Measurements from ENCODE around the gene SLC4A4. TPM values are rescaled to one million over a fixed set of nuclear protein-coding genes. Genes with fewer than 3 reads are reported as not detected.

SLC4A4 gene
- total and polyA plus RNA-seq, 5 donors from 2014 or later = not detected

- DNase-seq (no peak), ATAC-seq (ENCODE audit: low read depth in 2 of 2) (no peak)
- Histone ChIP-seq H3K4me3 (ENCODE audit: low read depth, low read length) (no peak overlapping the region), H3K9me3 (ENCODE audit: control insufficient read depth in 2 of 2, low read length in 2 of 2) (no peaks in the 10 kb centered on the region), H3K4me1 (ENCODE audit: control insufficient read depth, insufficient read depth, low read length, poor library complexity, severe bottlenecking) (no peaks in the 10 kb centered on the region), H3K27me3 (ENCODE audit: control insufficient read depth, insufficient read depth, low read length) (no peaks in the 10 kb centered on the region), H3K27ac (ENCODE audit: insufficient read depth, low read length, poor library complexity, severe bottlenecking) (no peak overlapping the region), H3K36me3 (ENCODE audit: control insufficient read depth, insufficient read depth, low read length) (no peaks in the 10 kb centered on the region)
- Mint-ChIP-seq H3K9me3 (peaks cover 0 to 3% (median 0%) of the 10 kb centered on the region in 7 donors), H3K27me3 (no peaks in the 10 kb centered on the region), H3K4me3 (no peak overlapping the region), H3K4me1 (no peaks in the 10 kb centered on the region), H3K36me3 (no peaks in the 10 kb centered on the region), H3K27ac (no peak overlapping the region)
These were observed 193.6 kb downstream of the SLC4A4 start for GRCh38 chr4:71532407-71532806.

DNA sequence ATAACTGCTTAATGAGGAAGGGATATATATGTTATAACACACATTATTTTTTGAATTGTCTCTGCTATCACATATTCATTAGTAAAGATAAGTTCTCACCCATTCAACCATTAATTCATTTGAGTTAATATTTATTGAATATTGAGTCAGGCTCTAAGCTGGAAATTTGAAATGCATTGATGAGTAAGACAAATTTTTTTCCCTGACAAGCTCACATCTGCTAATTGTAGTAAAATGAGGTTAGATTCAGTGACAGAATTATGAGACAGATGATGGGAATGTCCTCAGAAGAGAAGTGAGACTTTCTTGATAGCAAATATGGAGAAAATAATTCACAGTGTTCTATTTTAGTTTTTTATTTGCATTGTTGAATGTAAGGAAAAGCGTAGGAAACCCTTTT, 194.3 kb downstream of the SLC4A4 start:
- Mint-ChIP-seq H3K27ac (no peak overlapping the region), H3K36me3 (no peaks in the 10 kb centered on the region), H3K27me3 (no peaks in the 10 kb centered on the region), H3K4me1 (no peaks in the 10 kb centered on the region), H3K9me3 (peaks cover 0 to 2% (median 0%) of the 10 kb centered on the region in 7 donors), H3K4me3 (no peak overlapping the region)
- Histone ChIP-seq H3K4me3 (ENCODE audit: low read depth, low read length) (no peak overlapping the region), H3K9me3 (ENCODE audit: control insufficient read depth in 2 of 2, low read length in 2 of 2) (no peaks in the 10 kb centered on the region), H3K27me3 (ENCODE audit: control insufficient read depth, insufficient read depth, low read length) (no peaks in the 10 kb centered on the region), H3K27ac (ENCODE audit: insufficient read depth, low read length, poor library complexity, severe bottlenecking) (no peak overlapping the region), H3K36me3 (ENCODE audit: control insufficient read depth, insufficient read depth, low read length) (no peaks in the 10 kb centered on the region), H3K4me1 (ENCODE audit: control insufficient read depth, insufficient read depth, low read length, poor library complexity, severe bottlenecking) (no peaks in the 10 kb centered on the region)
- no peak for DNase-seq
- ATAC-seq (ENCODE audit: low read depth in 2 of 2) = no peak

DNA sequence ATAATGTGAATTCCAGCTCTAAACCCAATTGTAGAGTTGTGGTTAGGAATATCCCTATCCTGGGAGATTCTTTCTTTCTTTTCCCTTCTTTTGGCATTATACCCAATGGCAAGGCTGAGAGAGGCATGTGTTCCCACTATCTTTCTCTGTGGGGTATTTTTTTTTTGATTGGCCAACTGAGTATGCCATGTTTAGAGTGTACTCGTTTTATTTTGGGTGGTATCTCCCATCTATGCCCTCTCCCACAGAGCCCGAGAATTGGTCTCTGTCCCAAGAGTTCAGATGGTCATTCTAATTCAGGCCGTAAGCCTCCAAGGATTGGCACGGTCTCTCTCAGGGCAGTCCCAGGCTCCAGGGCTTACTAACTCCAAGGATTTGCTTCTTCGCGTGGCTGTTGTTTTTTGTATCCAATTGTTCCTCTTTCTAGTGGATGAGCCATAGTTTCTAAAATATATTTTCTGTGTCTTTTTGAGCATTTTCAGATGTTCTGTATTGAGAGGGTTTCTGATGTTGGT, 198.8 kb downstream of the SLC4A4 start:
- Histone ChIP-seq H3K27me3 (ENCODE audit: control insufficient read depth, insufficient read depth, low read length) (no peaks in the 10 kb centered on the region), H3K36me3 (ENCODE audit: control insufficient read depth, insufficient read depth, low read length) (no peaks in the 10 kb centered on the region), H3K4me3 (ENCODE audit: low read depth, low read length) (no peak overlapping the region), H3K4me1 (ENCODE audit: control insufficient read depth, insufficient read depth, low read length, poor library complexity, severe bottlenecking) (no peaks in the 10 kb centered on the region), H3K27ac (ENCODE audit: insufficient read depth, low read length, poor library complexity, severe bottlenecking) (no peak overlapping the region), H3K9me3 (ENCODE audit: control insufficient read depth in 2 of 2, low read length in 2 of 2) (no peaks in the 10 kb centered on the region)
- H3K4me1 Mint-ChIP-seq = no peaks in the 10 kb centered on the region
- ATAC-seq (ENCODE audit: low read depth in 2 of 2) (no peak), DNase-seq (no peak)
- no peaks in the 10 kb centered on the region for H3K36me3 Mint-ChIP-seq
- peaks cover 0 to 4% (median 0%) of the 10 kb centered on the region in 7 donors for H3K9me3 Mint-ChIP-seq
- no peaks in the 10 kb centered on the region for H3K27me3 Mint-ChIP-seq
- no peak overlapping the region for H3K4me3 Mint-ChIP-seq
- H3K27ac Mint-ChIP-seq = no peak overlapping the region

- Mint-ChIP-seq H3K27ac (no peak overlapping the region), H3K36me3 (no peaks in the 10 kb centered on the region), H3K4me3 (no peak overlapping the region), H3K27me3 (no peaks in the 10 kb centered on the region), H3K9me3 (peaks cover 0 to 4% (median 0%) of the 10 kb centered on the region in 7 donors), H3K4me1 (no peaks in the 10 kb centered on the region)
- ATAC-seq (ENCODE audit: low read depth in 2 of 2) (no peak), DNase-seq (no peak)
- Histone ChIP-seq H3K9me3 (ENCODE audit: control insufficient read depth in 2 of 2, low read length in 2 of 2) (no peaks in the 10 kb centered on the region), H3K27me3 (ENCODE audit: control insufficient read depth, insufficient read depth, low read length) (no peaks in the 10 kb centered on the region), H3K27ac (ENCODE audit: insufficient read depth, low read length, poor library complexity, severe bottlenecking) (no peak overlapping the region), H3K4me3 (ENCODE audit: low read depth, low read length) (no peak overlapping the region), H3K4me1 (ENCODE audit: control insufficient read depth, insufficient read depth, low read length, poor library complexity, severe bottlenecking) (no peaks in the 10 kb centered on the region), H3K36me3 (ENCODE audit: control insufficient read depth, insufficient read depth, low read length) (no peaks in the 10 kb centered on the region)
These were observed 199.7 kb downstream of the SLC4A4 start for GRCh38 chr4:71538528-71538927.

DNA sequence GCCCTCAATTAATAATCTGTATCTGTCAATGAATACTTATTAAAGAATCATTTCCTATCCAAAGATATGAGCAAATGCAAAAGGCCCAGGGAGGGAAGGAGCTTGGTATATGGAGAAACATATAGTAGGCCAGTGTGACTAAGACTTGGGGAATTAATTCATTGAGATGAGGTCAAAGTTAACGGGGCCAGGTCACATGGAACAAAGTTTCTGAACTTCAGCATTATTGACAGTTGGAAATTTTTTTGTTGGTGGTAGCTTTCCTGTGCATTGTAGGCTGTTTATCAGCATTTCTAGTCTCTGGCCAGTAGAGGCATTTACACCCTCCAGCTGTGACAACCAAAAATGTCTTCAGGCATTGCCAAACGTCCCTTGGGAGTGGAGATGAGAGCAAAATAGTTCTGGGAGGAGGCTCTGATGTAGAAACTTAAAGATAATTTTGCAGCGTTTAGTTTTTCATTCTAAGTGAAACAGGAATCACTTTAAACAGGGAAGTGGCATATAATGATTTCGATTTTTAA, 202.0 kb downstream of the SLC4A4 start:
- ATAC-seq (ENCODE audit: low read depth in 2 of 2) (no peak), DNase-seq (no peak)
- H3K27ac ChIP-seq (ENCODE audit: insufficient read depth, low read length, poor library complexity, severe bottlenecking) = no peak overlapping the region
- H3K36me3 ChIP-seq (ENCODE audit: control insufficient read depth, insufficient read depth, low read length) = no peaks in the 10 kb centered on the region
- no peaks in the 10 kb centered on the region for H3K27me3 ChIP-seq (ENCODE audit: control insufficient read depth, insufficient read depth, low read length)
- no peaks in the 10 kb centered on the region for H3K4me1 ChIP-seq (ENCODE audit: control insufficient read depth, insufficient read depth, low read length, poor library complexity, severe bottlenecking)
- Mint-ChIP-seq H3K4me1 (no peaks in the 10 kb centered on the region), H3K4me3 (no peak overlapping the region), H3K27ac (no peak overlapping the region), H3K36me3 (no peaks in the 10 kb centered on the region), H3K27me3 (no peaks in the 10 kb centered on the region), H3K9me3 (peaks cover 0 to 4% (median 0%) of the 10 kb centered on the region in 7 donors)
- no peaks in the 10 kb centered on the region for H3K9me3 ChIP-seq (ENCODE audit: control insufficient read depth in 2 of 2, low read length in 2 of 2)
- no peak overlapping the region for H3K4me3 ChIP-seq (ENCODE audit: low read depth, low read length)

DNA sequence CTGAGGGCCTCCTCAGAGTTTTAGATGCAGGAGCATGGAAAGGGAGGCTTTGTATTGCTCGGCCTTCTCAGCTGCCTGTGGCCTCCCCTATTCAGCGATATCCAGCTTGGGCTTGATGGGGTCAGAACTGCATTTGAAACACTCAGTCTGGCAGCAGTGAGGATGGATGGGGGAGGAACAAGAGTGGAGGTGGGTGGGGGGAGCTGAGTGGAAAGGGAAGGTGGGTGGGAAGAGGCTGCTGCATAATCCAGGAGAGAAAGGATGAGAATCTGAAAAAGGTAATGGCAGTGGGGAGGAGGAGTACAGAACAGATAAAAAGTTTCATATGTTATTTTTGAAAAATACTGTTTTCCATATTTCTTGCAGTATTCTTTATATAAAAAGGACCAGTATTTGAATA, 202.7 kb downstream of the SLC4A4 start:
- Histone ChIP-seq H3K27me3 (ENCODE audit: control insufficient read depth, insufficient read depth, low read length) (no peaks in the 10 kb centered on the region), H3K9me3 (ENCODE audit: control insufficient read depth in 2 of 2, low read length in 2 of 2) (no peaks in the 10 kb centered on the region), H3K4me3 (ENCODE audit: low read depth, low read length) (no peak overlapping the region), H3K4me1 (ENCODE audit: control insufficient read depth, insufficient read depth, low read length, poor library complexity, severe bottlenecking) (no peaks in the 10 kb centered on the region), H3K27ac (ENCODE audit: insufficient read depth, low read length, poor library complexity, severe bottlenecking) (no peak overlapping the region), H3K36me3 (ENCODE audit: control insufficient read depth, insufficient read depth, low read length) (no peaks in the 10 kb centered on the region)
- Mint-ChIP-seq H3K36me3 (no peaks in the 10 kb centered on the region), H3K4me1 (no peaks in the 10 kb centered on the region), H3K27ac (no peak overlapping the region), H3K9me3 (peaks cover 0 to 4% (median 0%) of the 10 kb centered on the region in 7 donors), H3K27me3 (no peaks in the 10 kb centered on the region), H3K4me3 (no peak overlapping the region)
- ATAC-seq (ENCODE audit: low read depth in 2 of 2) (no peak), DNase-seq (no peak)

- H3K27me3 Mint-ChIP-seq = no peaks in the 10 kb centered on the region
- H3K36me3 ChIP-seq (ENCODE audit: control insufficient read depth, insufficient read depth, low read length) = no peaks in the 10 kb centered on the region
- H3K4me1 Mint-ChIP-seq = no peaks in the 10 kb centered on the region
- no peak overlapping the region for H3K27ac Mint-ChIP-seq
- no peaks in the 10 kb centered on the region for H3K9me3 ChIP-seq (ENCODE audit: control insufficient read depth in 2 of 2, low read length in 2 of 2)
- H3K27ac ChIP-seq (ENCODE audit: insufficient read depth, low read length, poor library complexity, severe bottlenecking) = no peak overlapping the region
- no peak overlapping the region for H3K4me3 ChIP-seq (ENCODE audit: low read depth, low read length)
- ATAC-seq (ENCODE audit: low read depth in 2 of 2) (no peak), DNase-seq (no peak)
- H3K9me3 Mint-ChIP-seq = peaks cover 0 to 1% (median 0%) of the 10 kb centered on the region in 7 donors
- no peaks in the 10 kb centered on the region for H3K36me3 Mint-ChIP-seq
- H3K27me3 ChIP-seq (ENCODE audit: control insufficient read depth, insufficient read depth, low read length) = no peaks in the 10 kb centered on the region
- no peaks in the 10 kb centered on the region for H3K4me1 ChIP-seq (ENCODE audit: control insufficient read depth, insufficient read depth, low read length, poor library complexity, severe bottlenecking)
- no peak overlapping the region for H3K4me3 Mint-ChIP-seq
These were observed 206.3 kb downstream of the SLC4A4 start for GRCh38 chr4:71545168-71545567.

DNA sequence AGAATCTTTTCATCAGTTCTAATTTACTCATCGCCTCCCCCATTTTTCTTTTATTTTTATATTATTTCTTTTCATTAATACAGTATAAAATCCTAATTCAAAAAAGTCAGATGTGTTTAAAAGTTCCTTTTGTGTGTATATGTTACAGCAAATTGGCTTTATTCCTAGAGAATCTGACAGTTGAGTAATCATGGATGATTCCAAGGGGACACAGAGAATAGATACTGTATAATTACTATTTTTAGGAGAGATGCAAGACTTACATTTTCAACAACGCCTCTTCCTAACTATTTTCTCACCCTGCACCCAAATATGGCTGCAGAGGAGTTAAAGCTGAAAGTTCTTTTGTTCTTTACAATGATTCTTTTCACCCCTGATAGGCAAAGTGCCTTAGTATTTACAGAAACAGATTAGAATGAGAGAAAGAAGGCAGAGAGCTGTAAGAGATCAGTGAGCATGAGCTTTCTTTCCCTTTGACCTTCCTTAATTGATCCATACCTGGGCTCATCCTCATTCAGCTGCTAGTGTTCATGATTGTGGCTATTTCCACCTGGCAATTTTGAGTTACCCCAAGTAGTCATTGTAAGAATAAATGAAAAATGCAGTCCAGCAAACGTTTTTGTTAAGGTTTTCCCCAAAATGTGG, 210.8 kb downstream of the SLC4A4 start:
- Histone ChIP-seq H3K27me3 (ENCODE audit: control insufficient read depth, insufficient read depth, low read length) (no peaks in the 10 kb centered on the region), H3K9me3 (ENCODE audit: control insufficient read depth in 2 of 2, low read length in 2 of 2) (no peaks in the 10 kb centered on the region), H3K27ac (ENCODE audit: insufficient read depth, low read length, poor library complexity, severe bottlenecking) (no peak overlapping the region), H3K4me1 (ENCODE audit: control insufficient read depth, insufficient read depth, low read length, poor library complexity, severe bottlenecking) (no peaks in the 10 kb centered on the region), H3K4me3 (ENCODE audit: low read depth, low read length) (no peak overlapping the region), H3K36me3 (ENCODE audit: control insufficient read depth, insufficient read depth, low read length) (no peaks in the 10 kb centered on the region)
- no peaks in the 10 kb centered on the region for H3K36me3 Mint-ChIP-seq
- no peak overlapping the region for H3K27ac Mint-ChIP-seq
- peaks cover 0 to 1% (median 0%) of the 10 kb centered on the region in 7 donors for H3K9me3 Mint-ChIP-seq
- no peaks in the 10 kb centered on the region for H3K4me1 Mint-ChIP-seq
- H3K4me3 Mint-ChIP-seq = no peak overlapping the region
- no peaks in the 10 kb centered on the region for H3K27me3 Mint-ChIP-seq
- ATAC-seq (ENCODE audit: low read depth in 2 of 2) (no peak), DNase-seq (no peak)
